HEK293 (cell line): ENCODE data around the gene FKBP8.

ENCODE experiments used
- CTCF ChIA-PET: fragments of 350-600 bp; formaldehyde crosslinking; extraction: SDS; loops from one replicate; lab custom pipeline; 2021; ENCODE audit warnings: antibody characterized with exemption; lab: Yijun Ruan, JAX
- POLR2A ChIA-PET: fragments of 300-600 bp; formaldehyde crosslinking; extraction: SDS; loops from one replicate; lab custom pipeline; 2020; ENCODE audit warnings: antibody characterized with exemption, inconsistent platforms; lab: Yijun Ruan, JAX
- H3K27ac ChIP-seq: fragments of 200-500 bp; sonication (Bioruptor generic); 2 replicates; pipeline ENCODE4 v1.5.1; 2014; ENCODE audit warnings: low read depth, low read length, control low read depth, inconsistent platforms; ENCODE audit errors: extremely low read depth
- H3K36me3 ChIP-seq, 2 experiments: fragments of 200-500 bp in 1 of 2; sonication (Bioruptor generic) in 1 of 2; 1 replicate in 1 of 2; 2 replicates in 1 of 2; pipeline ENCODE4 v1.5.1; 2014 to 2017; ENCODE audit warnings: inconsistent platforms in 2 of 2, low read length in 2 of 2; ENCODE audit not compliant: control insufficient read depth in 2 of 2, insufficient read depth in 1 of 2
- H3K4me1 ChIP-seq: fragments of 200-500 bp; sonication (Bioruptor generic); 2 replicates; pipeline ENCODE4 v1.5.1; 2014; ENCODE audit warnings: mild to moderate bottlenecking, low read length, inconsistent platforms; ENCODE audit not compliant: control insufficient read depth, insufficient read depth
- H3K4me3 ChIP-seq: 2 replicates; pipeline ENCODE4 v1.5.1; 2011; ENCODE audit warnings: low read depth, mild to moderate bottlenecking, control low read depth, low read length, moderate library complexity
- H3K9me3 ChIP-seq: fragments of 200-500 bp; sonication (Bioruptor generic); 2 replicates; pipeline ENCODE4 v1.5.1; 2014; ENCODE audit warnings: low read depth, low read length, inconsistent platforms; ENCODE audit not compliant: control insufficient read depth, insufficient read depth
- PBX3 ChIP-seq: sonication (generic); formaldehyde crosslinking; IDR thresholded peaks from 2 replicates; pipeline ENCODE4 v1.8.1; 2022; ENCODE audit warnings: mild to moderate bottlenecking, moderate library complexity, missing genetic modification reagents
- ZBTB17 ChIP-seq: fragments of 450-650 bp; formaldehyde crosslinking; IDR thresholded peaks from 2 replicates; pipeline ENCODE4 v1.5.1; 2016; ENCODE audit warnings: missing biosample characterization, missing genetic modification characterization
- ZBTB21 ChIP-seq: fragments of 450-650 bp; formaldehyde crosslinking; IDR thresholded peaks from 2 replicates; pipeline ENCODE4 v1.5.1; 2017; ENCODE audit warnings: missing biosample characterization, missing genetic modification characterization
- ZBTB26 ChIP-seq: fragments of 450-650 bp; formaldehyde crosslinking; optimal IDR thresholded peaks from 2 replicates; pipeline ENCODE3; 2016; ENCODE audit warnings: missing biosample characterization, mild to moderate bottlenecking, missing genetic modification characterization
- ZEB2 ChIP-seq: fragments of 450-650 bp; formaldehyde crosslinking; IDR thresholded peaks from 2 replicates; pipeline ENCODE4 v1.5.1; 2016; ENCODE audit warnings: missing biosample characterization, missing genetic modification characterization
- ZIC2 ChIP-seq: fragments of 450-650 bp; formaldehyde crosslinking; IDR thresholded peaks from 2 replicates; pipeline ENCODE4 v1.5.1; 2016; ENCODE audit warnings: missing biosample characterization, missing genetic modification characterization
- ZNF121 ChIP-seq: fragments of 450-650 bp; formaldehyde crosslinking; IDR thresholded peaks from 2 replicates; pipeline ENCODE4 v1.5.1; 2016; ENCODE audit warnings: missing biosample characterization, missing genetic modification characterization
- ZNF140 ChIP-seq: fragments of 450-650 bp; formaldehyde crosslinking; IDR thresholded peaks from 2 replicates; pipeline ENCODE4 v1.5.1; 2016; ENCODE audit warnings: missing biosample characterization, missing genetic modification characterization
- ZNF175 ChIP-seq: fragments of 450-650 bp; formaldehyde crosslinking; IDR thresholded peaks from 2 replicates; pipeline ENCODE4 v1.5.1; 2016; ENCODE audit warnings: missing biosample characterization, missing genetic modification characterization
- ZNF24 ChIP-seq: fragments of 450-650 bp; formaldehyde crosslinking; IDR thresholded peaks from 2 replicates; pipeline ENCODE4 v1.5.1; 2016; ENCODE audit warnings: missing biosample characterization, missing genetic modification characterization
- ZNF394 ChIP-seq: fragments of 450-650 bp; formaldehyde crosslinking; IDR thresholded peaks from 2 replicates; pipeline ENCODE4 v1.5.1; 2016; ENCODE audit warnings: missing biosample characterization, missing genetic modification characterization, mild to moderate bottlenecking, moderate library complexity, borderline replicate concordance
- ZNF561 ChIP-seq: fragments of 450-650 bp; IDR thresholded peaks from 2 replicates; pipeline ENCODE4 v1.5.1; 2018; ENCODE audit warnings: missing biosample characterization, missing genetic modification characterization, borderline replicate concordance
- ZNF571 ChIP-seq: fragments of 450-650 bp; formaldehyde crosslinking; IDR thresholded peaks from 2 replicates; pipeline ENCODE4 v1.5.0; 2017; ENCODE audit warnings: missing biosample characterization, missing genetic modification characterization
- ZNF660 ChIP-seq: fragments of 450-650 bp; IDR thresholded peaks from 2 replicates; pipeline ENCODE4 v1.5.1; 2018; ENCODE audit warnings: missing biosample characterization, mild to moderate bottlenecking, missing genetic modification characterization
- ZNF677 ChIP-seq: fragments of 450-650 bp; IDR thresholded peaks from 2 replicates; pipeline ENCODE4 v1.5.0; 2018; ENCODE audit warnings: missing biosample characterization, mild to moderate bottlenecking, missing genetic modification characterization, moderate library complexity
- ZNF785 ChIP-seq: fragments of 450-650 bp; formaldehyde crosslinking; IDR thresholded peaks from 2 replicates; pipeline ENCODE4 v1.5.1; 2016; ENCODE audit warnings: missing biosample characterization, missing genetic modification characterization
- ZNF843 ChIP-seq: fragments of 450-650 bp; formaldehyde crosslinking; IDR thresholded peaks from 2 replicates; pipeline ENCODE4 v1.5.1; 2016; ENCODE audit warnings: missing biosample characterization, missing genetic modification characterization
- TF ChIP-seq, protein P1 (sequence below): fragments of 450-650 bp; formaldehyde crosslinking; IDR thresholded peaks from 2 replicates; pipeline ENCODE4 v1.5.1; 2016; ENCODE audit warnings: missing biosample characterization, missing genetic modification characterization
- TF ChIP-seq, protein P2 (sequence below): fragments of 450-650 bp; formaldehyde crosslinking; IDR thresholded peaks from 2 replicates; pipeline ENCODE4 v1.5.1; 2016; ENCODE audit warnings: missing biosample characterization, missing genetic modification characterization
- TF ChIP-seq, protein P3 (sequence below): fragments of 450-650 bp; formaldehyde crosslinking; conservative IDR thresholded peaks from 2 replicates; pipeline ENCODE4 v1.5.1; 2016; ENCODE audit warnings: low read depth, missing biosample characterization, missing genetic modification characterization

Gene FKBP8

GRCh38 chr19:18531485-18531884 is 11.9 kb downstream of the FKBP8 start (continued):
- TF ChIP-seq PBX3 (no peak), ZNF561 (no peak), ZNF394 (no peak), ZBTB26 (no peak)
- TF ChIP-seq, protein P1, sequence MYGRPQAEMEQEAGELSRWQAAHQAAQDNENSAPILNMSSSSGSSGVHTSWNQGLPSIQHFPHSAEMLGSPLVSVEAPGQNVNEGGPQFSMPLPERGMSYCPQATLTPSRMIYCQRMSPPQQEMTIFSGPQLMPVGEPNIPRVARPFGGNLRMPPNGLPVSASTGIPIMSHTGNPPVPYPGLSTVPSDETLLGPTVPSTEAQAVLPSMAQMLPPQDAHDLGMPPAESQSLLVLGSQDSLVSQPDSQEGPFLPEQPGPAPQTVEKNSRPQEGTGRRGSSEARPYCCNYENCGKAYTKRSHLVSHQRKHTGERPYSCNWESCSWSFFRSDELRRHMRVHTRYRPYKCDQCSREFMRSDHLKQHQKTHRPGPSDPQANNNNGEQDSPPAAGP (tag by site-specific recombination) = no peak

- Histone ChIP-seq H3K4me3 (no peak overlapping the region), H3K36me3 (peaks cover 0 to 24% of the 10 kb centered on the region in 2 experiments; a peak in 2 of 3 replicates), H3K4me1 (no peaks in the 10 kb centered on the region), H3K27ac (no peak overlapping the region), H3K9me3 (no peaks in the 10 kb centered on the region)
- POLR2A ChIA-PET = interaction anchor here (0.7 to 1.4 kb wide), 2 partner anchors 28 to 41 kb away, joined by 3 to 5 read pairs; partner anchors contain the start of gene KXD1
- TF ChIP-seq ZNF785 (tag by site-specific recombination) (no peak), ZBTB17 (tag by site-specific recombination) (0 out of 2 replicates have a peak, but pooled peaks have one; percentile 28), ZIC2 (tag by site-specific recombination) (peak; percentile 37)
- CTCF ChIA-PET = interaction anchor here (0.6 to 1.0 kb wide), 3 partner anchors 9 to 41 kb away, joined by 3 read pairs; no protein-coding TSS in a partner anchor
These were observed 13.6 kb downstream of the FKBP8 start for GRCh38 chr19:18529782-18530181.

GRCh38 chr19:18526316-18526715 is 17.1 kb downstream of the FKBP8 start:
- CTCF ChIA-PET = interaction anchor here (0.5 kb wide), 1 partner anchor 78 kb away, joined by 3 read pairs; no protein-coding TSS in a partner anchor
- Histone ChIP-seq H3K27ac (no peak overlapping the region), H3K4me3 (no peak overlapping the region), H3K4me1 (no peaks in the 10 kb centered on the region), H3K36me3 (peaks cover 0 to 2% of the 10 kb centered on the region in 2 experiments; a peak in 1 of 3 replicates), H3K9me3 (no peaks in the 10 kb centered on the region)
- POLR2A ChIA-PET = interaction anchor here (0.9 kb wide), 1 partner anchor 245 kb away, joined by 3 read pairs; the partner anchor contains the start of gene JUND
- TF ChIP-seq ZEB2 (tag by site-specific recombination) (no peak), ZNF571 (tag by site-specific recombination) (no peak), ZNF677 (no peak), ZNF843 (tag by site-specific recombination) (no peak)
- TF ChIP-seq, protein P2, sequence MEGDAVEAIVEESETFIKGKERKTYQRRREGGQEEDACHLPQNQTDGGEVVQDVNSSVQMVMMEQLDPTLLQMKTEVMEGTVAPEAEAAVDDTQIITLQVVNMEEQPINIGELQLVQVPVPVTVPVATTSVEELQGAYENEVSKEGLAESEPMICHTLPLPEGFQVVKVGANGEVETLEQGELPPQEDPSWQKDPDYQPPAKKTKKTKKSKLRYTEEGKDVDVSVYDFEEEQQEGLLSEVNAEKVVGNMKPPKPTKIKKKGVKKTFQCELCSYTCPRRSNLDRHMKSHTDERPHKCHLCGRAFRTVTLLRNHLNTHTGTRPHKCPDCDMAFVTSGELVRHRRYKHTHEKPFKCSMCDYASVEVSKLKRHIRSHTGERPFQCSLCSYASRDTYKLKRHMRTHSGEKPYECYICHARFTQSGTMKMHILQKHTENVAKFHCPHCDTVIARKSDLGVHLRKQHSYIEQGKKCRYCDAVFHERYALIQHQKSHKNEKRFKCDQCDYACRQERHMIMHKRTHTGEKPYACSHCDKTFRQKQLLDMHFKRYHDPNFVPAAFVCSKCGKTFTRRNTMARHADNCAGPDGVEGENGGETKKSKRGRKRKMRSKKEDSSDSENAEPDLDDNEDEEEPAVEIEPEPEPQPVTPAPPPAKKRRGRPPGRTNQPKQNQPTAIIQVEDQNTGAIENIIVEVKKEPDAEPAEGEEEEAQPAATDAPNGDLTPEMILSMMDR (tag by site-specific recombination) = no peak

- no peak overlapping the region for H3K27ac ChIP-seq
- TF ChIP-seq ZNF24 (no peak), ZBTB21 (tag by site-specific recombination) (no peak), ZNF660 (no peak), ZNF394 (no peak), ZNF140 (tag by site-specific recombination) (no peak), ZNF121 (tag by site-specific recombination) (no peak), ZNF175 (tag by site-specific recombination) (no peak), ZEB2 (tag by site-specific recombination) (no peak)
- TF ChIP-seq, protein P3, sequence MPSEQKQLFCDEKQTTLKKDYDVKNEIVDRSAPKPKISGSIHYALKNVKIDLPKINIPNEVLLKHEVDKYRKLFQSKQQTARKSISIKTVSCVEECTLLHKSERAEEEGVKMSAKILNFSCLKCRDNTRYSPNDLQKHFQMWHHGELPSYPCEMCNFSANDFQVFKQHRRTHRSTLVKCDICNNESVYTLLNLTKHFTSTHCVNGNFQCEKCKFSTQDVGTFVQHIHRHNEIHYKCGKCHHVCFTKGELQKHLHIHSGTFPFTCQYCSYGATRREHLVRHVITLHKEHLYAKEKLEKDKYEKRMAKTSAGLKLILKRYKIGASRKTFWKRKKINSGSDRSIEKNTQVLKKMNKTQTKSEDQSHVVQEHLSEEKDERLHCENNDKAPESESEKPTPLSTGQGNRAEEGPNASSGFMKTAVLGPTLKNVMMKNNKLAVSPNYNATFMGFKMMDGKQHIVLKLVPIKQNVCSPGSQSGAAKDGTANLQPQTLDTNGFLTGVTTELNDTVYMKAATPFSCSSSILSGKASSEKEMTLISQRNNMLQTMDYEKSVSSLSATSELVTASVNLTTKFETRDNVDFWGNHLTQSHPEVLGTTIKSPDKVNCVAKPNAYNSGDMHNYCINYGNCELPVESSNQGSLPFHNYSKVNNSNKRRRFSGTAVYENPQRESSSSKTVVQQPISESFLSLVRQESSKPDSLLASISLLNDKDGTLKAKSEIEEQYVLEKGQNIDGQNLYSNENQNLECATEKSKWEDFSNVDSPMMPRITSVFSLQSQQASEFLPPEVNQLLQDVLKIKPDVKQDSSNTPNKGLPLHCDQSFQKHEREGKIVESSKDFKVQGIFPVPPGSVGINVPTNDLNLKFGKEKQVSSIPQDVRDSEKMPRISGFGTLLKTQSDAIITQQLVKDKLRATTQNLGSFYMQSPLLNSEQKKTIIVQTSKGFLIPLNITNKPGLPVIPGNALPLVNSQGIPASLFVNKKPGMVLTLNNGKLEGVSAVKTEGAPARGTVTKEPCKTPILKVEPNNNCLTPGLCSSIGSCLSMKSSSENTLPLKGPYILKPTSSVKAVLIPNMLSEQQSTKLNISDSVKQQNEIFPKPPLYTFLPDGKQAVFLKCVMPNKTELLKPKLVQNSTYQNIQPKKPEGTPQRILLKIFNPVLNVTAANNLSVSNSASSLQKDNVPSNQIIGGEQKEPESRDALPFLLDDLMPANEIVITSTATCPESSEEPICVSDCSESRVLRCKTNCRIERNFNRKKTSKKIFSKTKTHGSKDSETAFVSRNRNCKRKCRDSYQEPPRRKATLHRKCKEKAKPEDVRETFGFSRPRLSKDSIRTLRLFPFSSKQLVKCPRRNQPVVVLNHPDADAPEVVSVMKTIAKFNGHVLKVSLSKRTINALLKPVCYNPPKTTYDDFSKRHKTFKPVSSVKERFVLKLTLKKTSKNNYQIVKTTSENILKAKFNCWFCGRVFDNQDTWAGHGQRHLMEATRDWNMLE = no peak
These were observed 19.5 kb downstream of the FKBP8 start for GRCh38 chr19:18523841-18524240.

More at GRCh38 chr19:18523841-18524240, 19.5 kb downstream of the FKBP8 start:
- H3K36me3 ChIP-seq = no peaks in the 10 kb centered on the region
- ChIA-PET CTCF (interaction anchor here (0.6 to 1.2 kb wide), 2 partner anchors 22 to 62 kb away, joined by 3 read pairs; no protein-coding TSS in a partner anchor), POLR2A (no interaction called here)
- no peak overlapping the region for H3K4me3 ChIP-seq
- H3K4me1 ChIP-seq = no peaks in the 10 kb centered on the region
- no peaks in the 10 kb centered on the region for H3K9me3 ChIP-seq
